Natural killer cell (primary cell): ENCODE measurements around the gene TMEM54. TPM values are rescaled to one million over a fixed set of nuclear protein-coding genes. Genes with fewer than 3 reads are reported as not detected.

Source experiments
- ATAC-seq, 3 donors: fragments of 150-1000 bp in 2 of 3; fragments of 200-7000 bp in 1 of 3; cut with Tn5 transposase; 1 replicate in 1 of 3; 2 replicates in 2 of 3; pipeline ENCODE4 v1.10.0; 2021; ENCODE audit warnings: mild to moderate bottlenecking in 2 of 3, moderate library complexity in 2 of 3
- DNase-seq, 2 donors: peaks; one replicate each; pipeline versions ENCODE4 v3.0.0 to v3.0.0-alpha.2; 2013 to 2021; ENCODE audit warnings: mixed read lengths in 1 of 2
- H3K27ac ChIP-seq: one replicate; pipeline ENCODE4 v1.5.1; 2013; ENCODE audit warnings: mild to moderate bottlenecking, low read length
- H3K27me3 ChIP-seq: one replicate; pipeline ENCODE4 v1.6.1; 2013; ENCODE audit warnings: low read length; ENCODE audit not compliant: control insufficient read depth, insufficient read depth
- H3K36me3 ChIP-seq: one replicate; pipeline ENCODE4 v1.6.1; 2013; ENCODE audit warnings: low read length; ENCODE audit not compliant: control insufficient read depth, insufficient read depth
- H3K4me1 ChIP-seq: one replicate; pipeline ENCODE4 v1.6.1; 2013; ENCODE audit warnings: low read length; ENCODE audit not compliant: control insufficient read depth, insufficient read depth
- H3K4me3 ChIP-seq: one replicate; pipeline ENCODE4 v1.5.1; 2013; ENCODE audit warnings: low read length
- H3K9me3 ChIP-seq: one replicate; pipeline ENCODE4 v1.6.1; 2013; ENCODE audit warnings: low read length; ENCODE audit not compliant: control insufficient read depth, insufficient read depth
- H3K27ac Mint-ChIP-seq, 2 donors: one replicate each; pipeline ENCODE4 v1.8.0; 2022; ENCODE audit warnings: mild to moderate bottlenecking in 2 of 2, mixed read lengths in 2 of 2, moderate library complexity in 1 of 2
- H3K27me3 Mint-ChIP-seq, 2 donors: one replicate each; pipeline ENCODE4 v1.8.0; 2022; ENCODE audit warnings: low read depth in 2 of 2, mixed read lengths in 2 of 2
- H3K36me3 Mint-ChIP-seq: one replicate; pipeline ENCODE4 v1.8.0; 2022; ENCODE audit warnings: mixed read lengths
- H3K4me1 Mint-ChIP-seq, 2 donors: one replicate each; pipeline ENCODE4 v1.8.0; 2022; ENCODE audit warnings: mixed read lengths in 2 of 2
- H3K4me3 Mint-ChIP-seq: one replicate; pipeline ENCODE4 v1.8.0; 2022; ENCODE audit warnings: mild to moderate bottlenecking, moderate library complexity, mixed read lengths
- H3K9me3 Mint-ChIP-seq, 2 donors: one replicate each; pipeline ENCODE4 v1.8.0; 2022; ENCODE audit warnings: mixed read lengths in 2 of 2
- WGBS: methylation state at CpG from one replicate; pipeline ENCODE4 v1.1.7; 2013; ENCODE audit warnings: missing lambda C conversion rate; ENCODE audit not compliant: insufficient coverage; 5-methylcytosine and 5-hydroxymethylcytosine counted together
- intact Hi-C: fragments of 100-400 bp; cut with micrococcal nuclease; formaldehyde crosslinking; loops from one replicate; pipeline ENCODE4 v1.14.2; 2022
- total RNA-seq, 4 donors: library from RNA; stranded (reverse); fragments of 120-200 nt in 1 of 4; gene quantifications; one replicate each; pipeline versions ENCODE4 v1.2.3 to v1.2.4, GENCODE V29; 2013 to 2022
- TF ChIP-seq, protein P1 (sequence below): fragments of 200-600 bp; IDR thresholded peaks from one replicate; pipeline ENCODE4 v1.8.0; 2022; ENCODE audit warnings: antibody characterized with exemption

TMEM54 gene
- total RNA-seq, 3 donors from 2014 or later (not counting 1 experiment from before 2014, with no cell fraction given): not detected

GRCh38 chr1:32877211-32878110 lies 23.7 kb downstream of the TMEM54 start:
- H3K36me3 ChIP-seq: no peaks in the 10 kb centered on the region
- no peaks in the 10 kb centered on the region for H3K9me3 ChIP-seq
- intact Hi-C loops: loop anchor here (10.0 kb wide), 1 partner anchor 433 kb away; no protein-coding TSS in a partner anchor
- ATAC-seq (no peak), DNase-seq (no peak)
- Mint-ChIP-seq H3K27ac (no peak overlapping the region), H3K4me3 (no peak overlapping the region), H3K4me1 (peaks cover 0 to 5% of the 10 kb centered on the region in 2 donors), H3K36me3 (no peaks in the 10 kb centered on the region), H3K27me3 (peaks cover 24 to 26% of the 10 kb centered on the region in 2 donors), H3K9me3 (no peaks in the 10 kb centered on the region)
- H3K4me3 ChIP-seq: no peak overlapping the region
- peaks cover 7% of the 10 kb centered on the region for H3K27me3 ChIP-seq
- peaks cover 9% of the 10 kb centered on the region for H3K4me1 ChIP-seq
- TF ChIP-seq, protein P1, sequence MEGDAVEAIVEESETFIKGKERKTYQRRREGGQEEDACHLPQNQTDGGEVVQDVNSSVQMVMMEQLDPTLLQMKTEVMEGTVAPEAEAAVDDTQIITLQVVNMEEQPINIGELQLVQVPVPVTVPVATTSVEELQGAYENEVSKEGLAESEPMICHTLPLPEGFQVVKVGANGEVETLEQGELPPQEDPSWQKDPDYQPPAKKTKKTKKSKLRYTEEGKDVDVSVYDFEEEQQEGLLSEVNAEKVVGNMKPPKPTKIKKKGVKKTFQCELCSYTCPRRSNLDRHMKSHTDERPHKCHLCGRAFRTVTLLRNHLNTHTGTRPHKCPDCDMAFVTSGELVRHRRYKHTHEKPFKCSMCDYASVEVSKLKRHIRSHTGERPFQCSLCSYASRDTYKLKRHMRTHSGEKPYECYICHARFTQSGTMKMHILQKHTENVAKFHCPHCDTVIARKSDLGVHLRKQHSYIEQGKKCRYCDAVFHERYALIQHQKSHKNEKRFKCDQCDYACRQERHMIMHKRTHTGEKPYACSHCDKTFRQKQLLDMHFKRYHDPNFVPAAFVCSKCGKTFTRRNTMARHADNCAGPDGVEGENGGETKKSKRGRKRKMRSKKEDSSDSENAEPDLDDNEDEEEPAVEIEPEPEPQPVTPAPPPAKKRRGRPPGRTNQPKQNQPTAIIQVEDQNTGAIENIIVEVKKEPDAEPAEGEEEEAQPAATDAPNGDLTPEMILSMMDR: no peak
- WGBS: 91% methylated on average over 12 of the region's 13 CpGs
- no peak overlapping the region for H3K27ac ChIP-seq

DNA sequence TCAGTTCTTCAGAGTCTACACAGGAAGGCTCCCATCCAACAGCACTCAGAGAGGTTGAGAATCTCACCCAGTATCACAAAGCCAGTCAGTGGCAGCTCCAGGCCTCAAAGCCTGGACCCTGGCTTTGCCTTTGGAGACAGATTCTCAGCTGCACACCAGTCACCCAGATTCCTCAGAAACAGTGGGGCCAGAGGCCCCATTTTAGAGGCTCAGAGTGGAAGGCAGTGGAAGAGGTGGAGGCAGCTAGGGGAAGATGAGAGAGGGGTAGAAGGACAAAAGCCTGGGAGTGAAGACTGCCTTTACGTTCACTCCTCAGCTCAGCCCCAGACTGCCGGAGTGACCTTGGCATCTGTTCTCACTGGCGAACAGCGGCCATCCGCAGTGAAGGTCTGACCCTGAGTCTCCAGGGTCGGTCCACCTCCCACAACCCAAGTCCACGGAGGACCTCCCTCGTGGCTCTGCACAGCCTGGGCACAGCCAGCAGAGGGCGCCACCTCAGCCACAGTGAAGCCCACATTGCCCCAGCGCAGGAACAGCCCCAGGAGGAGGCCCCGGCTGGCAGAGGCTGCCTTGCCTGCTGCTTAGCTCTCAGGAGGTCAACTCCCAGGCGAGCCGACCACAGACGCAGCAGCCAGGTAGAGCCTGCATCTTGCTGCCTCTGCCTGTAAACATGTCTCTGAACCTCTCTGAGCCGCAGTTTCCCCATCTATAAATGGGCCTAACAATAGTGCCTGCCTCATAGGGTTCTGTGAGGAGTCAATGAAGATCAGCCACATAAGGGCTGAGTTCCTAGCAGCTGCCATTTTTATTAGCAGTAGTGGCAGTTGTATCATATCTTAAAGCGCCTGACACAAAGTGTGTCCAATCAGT lies 24.6 kb downstream of the TMEM54 start:
- H3K27me3 Mint-ChIP-seq: peaks cover 24 to 27% of the 10 kb centered on the region in 2 donors
- intact Hi-C loops: loop anchor here (1.0 to 10.0 kb wide), 2 partner anchors 210 to 432 kb away; no protein-coding TSS in a partner anchor
- peaks cover 17% of the 10 kb centered on the region for H3K4me1 ChIP-seq
- WGBS: 33% methylated on average over 16 of the region's 16 CpGs
- no peak overlapping the region for H3K27ac Mint-ChIP-seq
- H3K36me3 ChIP-seq: no peaks in the 10 kb centered on the region
- H3K9me3 Mint-ChIP-seq: no peaks in the 10 kb centered on the region
- H3K4me1 Mint-ChIP-seq: peaks cover 0 to 6% of the 10 kb centered on the region in 2 donors
- H3K36me3 Mint-ChIP-seq: no peaks in the 10 kb centered on the region
- H3K4me3 ChIP-seq: no peak overlapping the region
- H3K9me3 ChIP-seq: no peaks in the 10 kb centered on the region
- TF ChIP-seq, protein P1: peak; percentile 70
- no peak overlapping the region for H3K27ac ChIP-seq
- no peak overlapping the region for H3K4me3 Mint-ChIP-seq
- DNase-seq: peak; percentile 45 to 78
- H3K27me3 ChIP-seq: peaks cover 14% of the 10 kb centered on the region
- ATAC-seq: peak; percentile 80 to 88 (median 88)

DNA sequence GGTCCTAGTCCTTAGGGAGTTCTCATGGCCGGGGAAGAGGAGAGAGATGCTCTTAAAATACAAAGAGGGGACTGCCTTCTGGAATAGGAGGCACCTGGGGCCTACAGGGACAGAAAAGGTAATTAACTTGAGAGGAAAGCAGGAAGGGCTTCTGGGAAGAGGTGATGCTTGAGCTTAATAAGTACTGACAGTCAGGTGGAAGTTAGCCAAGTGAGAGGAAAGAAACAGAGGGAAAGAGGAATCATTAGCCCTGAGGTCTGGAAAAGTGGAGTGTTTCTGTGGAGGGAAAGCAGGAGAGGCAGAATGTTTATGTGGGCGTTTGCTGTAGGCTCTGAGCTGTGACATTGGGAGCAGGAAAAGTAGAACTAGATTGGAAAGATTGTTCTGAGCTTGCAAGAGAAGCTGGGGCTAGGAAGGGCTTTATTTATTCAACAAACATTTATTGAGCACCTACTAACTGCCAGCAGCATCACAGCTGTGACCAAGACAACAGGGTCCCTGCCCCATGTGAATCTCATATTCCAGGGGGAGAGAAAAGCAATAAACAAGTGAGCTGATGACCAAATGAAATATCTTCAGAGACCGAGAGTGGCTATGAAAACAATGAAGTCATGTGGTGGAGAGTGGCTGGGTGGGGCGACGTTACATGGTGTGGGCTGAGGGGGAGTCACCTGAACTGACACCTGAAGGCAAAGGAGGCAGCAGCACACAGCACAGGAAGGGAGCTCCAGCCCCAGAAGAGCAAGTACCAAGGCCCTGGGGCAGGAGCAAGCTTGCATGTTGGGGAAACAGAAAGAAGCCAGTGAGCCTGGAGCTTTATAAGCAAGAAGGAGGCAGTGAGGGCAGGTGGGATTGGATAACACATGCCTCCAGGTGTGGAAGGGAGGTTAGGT lies 26.1 kb downstream of the TMEM54 start:
- no peaks in the 10 kb centered on the region for H3K36me3 Mint-ChIP-seq
- no peak overlapping the region for H3K4me3 Mint-ChIP-seq
- DNase-seq: no peak
- ATAC-seq: no peak
- TF ChIP-seq, protein P1: no peak
- H3K4me3 ChIP-seq: no peak overlapping the region
- no peaks in the 10 kb centered on the region for H3K9me3 Mint-ChIP-seq
- H3K27ac ChIP-seq: no peak overlapping the region
- H3K4me1 Mint-ChIP-seq: peaks cover 0 to 15% of the 10 kb centered on the region in 2 donors
- H3K4me1 ChIP-seq: peaks cover 27% of the 10 kb centered on the region
- intact Hi-C loops: loop anchor here (10.0 kb wide), 1 partner anchor 430 kb away; no protein-coding TSS in a partner anchor
- 78% methylated on average over 5 of the region's 5 CpGs for WGBS
- no peaks in the 10 kb centered on the region for H3K36me3 ChIP-seq
- H3K27ac Mint-ChIP-seq: no peak overlapping the region
- peaks cover 23% of the 10 kb centered on the region for H3K27me3 ChIP-seq
- H3K27me3 Mint-ChIP-seq: peaks cover 18 to 30% of the 10 kb centered on the region in 2 donors
- no peaks in the 10 kb centered on the region for H3K9me3 ChIP-seq
